HEK293T (cell line): ENCODE measurements around the gene IL17RE.

Experiments used
- ARNT ChIP-seq: fragments of 450-650 bp; IDR thresholded peaks from 2 replicates; pipeline ENCODE4 v1.6.1; 2017; ENCODE audit warnings: mild to moderate bottlenecking
- ELF4 ChIP-seq: fragments of 450-650 bp; IDR thresholded peaks from 2 replicates; pipeline ENCODE4 v1.6.1; 2017; ENCODE audit warnings: antibody characterized with exemption
- FOXM1 ChIP-seq: fragments of 450-650 bp; IDR thresholded peaks from 2 replicates; pipeline ENCODE4 v1.6.1; 2017; ENCODE audit warnings: mild to moderate bottlenecking, borderline replicate concordance
- HDGF ChIP-seq: fragments of 450-650 bp; IDR thresholded peaks from 2 replicates; pipeline ENCODE4 v1.6.1; 2017; ENCODE audit warnings: antibody characterized with exemption, borderline replicate concordance
- NFRKB ChIP-seq: fragments of 450-650 bp; IDR thresholded peaks from 2 replicates; pipeline ENCODE4 v1.6.1; 2016; ENCODE audit warnings: mild to moderate bottlenecking, moderate library complexity
- SUZ12 ChIP-seq: fragments of 450-650 bp; IDR thresholded peaks from 2 replicates; pipeline ENCODE4 v1.6.1; 2016; ENCODE audit warnings: mild to moderate bottlenecking
- TARDBP ChIP-seq: fragments of 450-650 bp; IDR thresholded peaks from 2 replicates; pipeline ENCODE4 v1.6.1; 2016

DNA sequence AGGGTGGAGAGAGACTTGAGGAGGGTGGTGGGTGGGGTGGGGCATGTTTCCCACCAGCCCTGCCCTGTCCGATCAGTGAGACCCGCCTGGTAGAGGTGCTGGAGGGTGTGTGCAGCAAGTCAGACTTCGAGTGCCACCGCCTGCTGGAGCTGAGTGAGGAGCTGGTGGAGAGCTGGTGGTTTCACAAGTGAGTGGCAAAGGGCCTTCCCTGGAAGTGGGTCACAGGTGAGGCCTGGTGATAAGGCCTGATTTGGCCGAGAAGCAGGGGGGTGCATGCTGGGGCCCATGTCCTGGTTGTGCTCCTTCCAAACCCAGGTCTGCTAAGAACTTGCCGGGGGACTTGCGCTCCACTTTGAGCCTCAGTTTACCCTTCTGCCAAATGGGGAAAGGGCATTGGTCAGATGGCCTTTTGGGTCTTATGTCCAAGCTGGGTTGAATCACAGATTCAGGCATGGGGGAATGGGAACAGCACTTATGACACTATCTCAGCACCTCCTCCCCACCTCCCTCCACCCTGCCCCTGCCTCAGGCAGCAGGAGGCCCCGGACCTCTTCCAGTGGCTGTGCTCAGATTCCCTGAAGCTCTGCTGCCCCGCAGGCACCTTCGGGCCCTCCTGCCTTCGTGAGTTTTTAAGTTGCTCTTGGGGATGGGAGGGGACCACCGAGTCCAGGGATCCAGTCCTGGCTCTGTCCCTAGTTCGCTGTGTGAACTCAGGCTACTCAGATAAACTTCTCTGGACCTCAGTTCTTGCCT lies 35.0 kb downstream of the IL17RE start:
- TF ChIP-seq SUZ12, result no peak
- TF ChIP-seq ARNT, result no peak
- TF ChIP-seq FOXM1, result no peak
- TF ChIP-seq TARDBP, result no peak
- TF ChIP-seq HDGF, result no peak
- no peak for TF ChIP-seq ELF4
- TF ChIP-seq NFRKB, result no peak
